SK-N-SH treated with all-trans-retinoic acid at 6 μM for 48 hours (cell line): ENCODE measurements around the gene CDK14.

ENCODE experiments used
- ATAC-seq: fragments of 200-7000 bp; cut with Tn5 transposase; 3 replicates; pipeline ENCODE4 v1.9.1; 2020; ENCODE audit warnings: mild to moderate bottlenecking, moderate library complexity
- ARNTL ChIP-seq: fragments of 450-650 bp; formaldehyde crosslinking; IDR thresholded peaks from 2 replicates; pipeline ENCODE4 v1.5.0; 2020; ENCODE audit warnings: low read depth, mild to moderate bottlenecking, moderate library complexity, borderline replicate concordance
- BACH2 ChIP-seq: fragments of 250-450 bp; sonication (Bioruptor Pico); IDR thresholded peaks from 2 replicates; pipeline ENCODE4 v1.9.0; 2021; ENCODE audit warnings: mild to moderate bottlenecking, borderline replicate concordance
- CSDC2 ChIP-seq: fragments of 250-450 bp; sonication (Bioruptor Pico); IDR thresholded peaks from 2 replicates; pipeline ENCODE4 v1.5.0; 2020; ENCODE audit warnings: mild to moderate bottlenecking, moderate library complexity
- ESRRG ChIP-seq: fragments of 250-450 bp; sonication (Bioruptor Pico); IDR thresholded peaks from 2 replicates; pipeline ENCODE4 v1.6.1; 2021; ENCODE audit warnings: mild to moderate bottlenecking
- GLIS3 ChIP-seq: fragments of 250-450 bp; sonication (Bioruptor Pico); IDR thresholded peaks from 2 replicates; pipeline ENCODE4 v1.5.0; 2020; ENCODE audit warnings: mild to moderate bottlenecking, moderate library complexity
- ISL1 ChIP-seq: fragments of 250-450 bp; sonication (Bioruptor Pico); IDR thresholded peaks from 2 replicates; pipeline ENCODE4 v2.1.2; 2022; ENCODE audit warnings: mild to moderate bottlenecking, moderate library complexity
- OSR1 ChIP-seq: fragments of 250-450 bp; sonication (Bioruptor Pico); IDR thresholded peaks from 2 replicates; pipeline ENCODE4 v1.8.0; 2022; ENCODE audit warnings: moderate library complexity, mild to moderate bottlenecking, inconsistent platforms
- PPARA ChIP-seq: fragments of 250-450 bp; sonication (Bioruptor Pico); IDR thresholded peaks from 2 replicates; pipeline ENCODE4 v1.5.0; 2020; ENCODE audit warnings: mild to moderate bottlenecking, borderline replicate concordance
- RARB ChIP-seq: fragments of 250-450 bp; sonication (Bioruptor Pico); IDR thresholded peaks from 2 replicates; pipeline ENCODE4 v1.8.0; 2021; ENCODE audit warnings: mild to moderate bottlenecking, moderate library complexity
- SNAI2 ChIP-seq: fragments of 250-450 bp; sonication (Bioruptor Pico); IDR thresholded peaks from 2 replicates; pipeline ENCODE4 v1.5.0; 2020; ENCODE audit warnings: mild to moderate bottlenecking, moderate library complexity
- TCF4 ChIP-seq: fragments of 250-450 bp; sonication (Bioruptor Pico); IDR thresholded peaks from 2 replicates; pipeline ENCODE4 v1.8.0; 2021; ENCODE audit warnings: mild to moderate bottlenecking, moderate library complexity, borderline replicate concordance
- TOX ChIP-seq: fragments of 250-450 bp; sonication (Bioruptor Pico); IDR thresholded peaks from 2 replicates; pipeline ENCODE4 v1.8.0; 2021; ENCODE audit warnings: mild to moderate bottlenecking, moderate library complexity, borderline replicate concordance
- ZC3H10 ChIP-seq: fragments of 250-450 bp; sonication (Bioruptor Pico); IDR thresholded peaks from 2 replicates; pipeline ENCODE4 v1.5.1; 2021; ENCODE audit warnings: mild to moderate bottlenecking, moderate library complexity
- ZFP30 ChIP-seq: fragments of 450-650 bp; formaldehyde crosslinking; IDR thresholded peaks from 2 replicates; pipeline ENCODE4 v1.5.0; 2022; ENCODE audit warnings: mild to moderate bottlenecking, moderate library complexity
- ZNF565 ChIP-seq: fragments of 450-650 bp; formaldehyde crosslinking; conservative IDR thresholded peaks from 2 replicates; pipeline ENCODE4 v1.5.0; 2020; ENCODE audit warnings: low read depth, mild to moderate bottlenecking, moderate library complexity
- ZNF70 ChIP-seq: fragments of 450-650 bp; formaldehyde crosslinking; IDR thresholded peaks from 2 replicates; pipeline ENCODE4 v1.5.0; 2020; ENCODE audit warnings: mild to moderate bottlenecking, moderate library complexity
- ZNF8 ChIP-seq: fragments of 450-650 bp; formaldehyde crosslinking; IDR thresholded peaks from 2 replicates; pipeline ENCODE4 v1.5.0; 2020; ENCODE audit warnings: mild to moderate bottlenecking, moderate library complexity
- TF ChIP-seq, protein P1 (sequence below): fragments of 250-450 bp; sonication (Bioruptor Pico); IDR thresholded peaks from 2 replicates; pipeline ENCODE4 v1.8.0; 2020; ENCODE audit warnings: mild to moderate bottlenecking, moderate library complexity, borderline replicate concordance
- TF ChIP-seq, protein P2 (sequence below): fragments of 250-450 bp; sonication (Bioruptor Pico); IDR thresholded peaks from 2 replicates; pipeline ENCODE4 v1.5.1; 2021; ENCODE audit warnings: mild to moderate bottlenecking, moderate library complexity
- TF ChIP-seq, protein P3 (sequence below): fragments of 250-450 bp; sonication (Bioruptor Pico); IDR thresholded peaks from 2 replicates; pipeline ENCODE4 v1.5.0; 2020; ENCODE audit warnings: mild to moderate bottlenecking, moderate library complexity
- TF ChIP-seq, protein P4 (sequence below): fragments of 250-450 bp; sonication (Bioruptor Pico); IDR thresholded peaks from 2 replicates; pipeline ENCODE4 v1.5.1; 2020; ENCODE audit warnings: low read depth, mild to moderate bottlenecking, moderate library complexity
- TF ChIP-seq, protein P5 (sequence below): fragments of 250-450 bp; sonication (Bioruptor Pico); IDR thresholded peaks from 2 replicates; pipeline ENCODE4 v1.8.0; 2021; ENCODE audit warnings: low read depth, mild to moderate bottlenecking, moderate library complexity, borderline replicate concordance

CDK14 gene

DNA sequence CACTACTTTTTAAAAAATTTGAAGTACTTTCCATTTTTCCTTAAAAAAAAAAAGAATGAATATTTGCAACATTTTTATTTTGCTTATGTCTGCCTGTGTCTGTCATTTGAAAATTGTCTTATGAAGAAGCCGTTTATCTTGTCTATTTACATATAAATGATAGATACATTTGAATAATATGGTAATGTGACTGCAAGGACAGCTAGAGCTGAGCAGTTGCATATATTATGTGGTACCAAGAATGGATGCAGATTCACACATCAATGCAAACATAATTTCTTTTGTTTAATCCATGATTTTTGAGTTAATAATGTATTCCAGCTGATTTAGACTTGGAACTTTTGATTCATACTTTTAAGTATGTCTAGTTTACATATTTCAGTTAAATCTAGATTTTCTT is 268.0 kb downstream of the CDK14 start:
- no peak for ATAC-seq
- TF ChIP-seq ZC3H10 (CRISPR knock-in tag) (no peak), ZNF70 (CRISPR knock-in tag) (no peak), GLIS3 (CRISPR knock-in tag) (no peak), TCF4 (CRISPR knock-in tag) (no peak), ARNTL (CRISPR knock-in tag) (no peak), TOX (CRISPR knock-in tag) (no peak), ZFP30 (CRISPR knock-in tag) (no peak), ISL1 (no peak), SNAI2 (CRISPR knock-in tag) (no peak), ZNF8 (no peak), RARB (CRISPR knock-in tag) (no peak), CSDC2 (CRISPR knock-in tag) (no peak), PPARA (CRISPR knock-in tag) (no peak), ESRRG (CRISPR knock-in tag) (no peak), ZNF565 (CRISPR knock-in tag) (no peak), BACH2 (CRISPR knock-in tag) (no peak)
- TF ChIP-seq, protein P1, sequence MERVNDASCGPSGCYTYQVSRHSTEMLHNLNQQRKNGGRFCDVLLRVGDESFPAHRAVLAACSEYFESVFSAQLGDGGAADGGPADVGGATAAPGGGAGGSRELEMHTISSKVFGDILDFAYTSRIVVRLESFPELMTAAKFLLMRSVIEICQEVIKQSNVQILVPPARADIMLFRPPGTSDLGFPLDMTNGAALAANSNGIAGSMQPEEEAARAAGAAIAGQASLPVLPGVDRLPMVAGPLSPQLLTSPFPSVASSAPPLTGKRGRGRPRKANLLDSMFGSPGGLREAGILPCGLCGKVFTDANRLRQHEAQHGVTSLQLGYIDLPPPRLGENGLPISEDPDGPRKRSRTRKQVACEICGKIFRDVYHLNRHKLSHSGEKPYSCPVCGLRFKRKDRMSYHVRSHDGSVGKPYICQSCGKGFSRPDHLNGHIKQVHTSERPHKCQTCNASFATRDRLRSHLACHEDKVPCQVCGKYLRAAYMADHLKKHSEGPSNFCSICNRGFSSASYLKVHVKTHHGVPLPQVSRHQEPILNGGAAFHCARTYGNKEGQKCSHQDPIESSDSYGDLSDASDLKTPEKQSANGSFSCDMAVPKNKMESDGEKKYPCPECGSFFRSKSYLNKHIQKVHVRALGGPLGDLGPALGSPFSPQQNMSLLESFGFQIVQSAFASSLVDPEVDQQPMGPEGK = no peak
- TF ChIP-seq, protein P2, sequence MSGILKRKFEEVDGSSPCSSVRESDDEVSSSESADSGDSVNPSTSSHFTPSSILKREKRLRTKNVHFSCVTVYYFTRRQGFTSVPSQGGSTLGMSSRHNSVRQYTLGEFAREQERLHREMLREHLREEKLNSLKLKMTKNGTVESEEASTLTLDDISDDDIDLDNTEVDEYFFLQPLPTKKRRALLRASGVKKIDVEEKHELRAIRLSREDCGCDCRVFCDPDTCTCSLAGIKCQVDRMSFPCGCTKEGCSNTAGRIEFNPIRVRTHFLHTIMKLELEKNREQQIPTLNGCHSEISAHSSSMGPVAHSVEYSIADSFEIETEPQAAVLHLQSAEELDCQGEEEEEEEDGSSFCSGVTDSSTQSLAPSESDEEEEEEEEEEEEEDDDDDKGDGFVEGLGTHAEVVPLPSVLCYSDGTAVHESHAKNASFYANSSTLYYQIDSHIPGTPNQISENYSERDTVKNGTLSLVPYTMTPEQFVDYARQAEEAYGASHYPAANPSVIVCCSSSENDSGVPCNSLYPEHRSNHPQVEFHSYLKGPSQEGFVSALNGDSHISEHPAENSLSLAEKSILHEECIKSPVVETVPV = no peak
- TF ChIP-seq, protein P3, sequence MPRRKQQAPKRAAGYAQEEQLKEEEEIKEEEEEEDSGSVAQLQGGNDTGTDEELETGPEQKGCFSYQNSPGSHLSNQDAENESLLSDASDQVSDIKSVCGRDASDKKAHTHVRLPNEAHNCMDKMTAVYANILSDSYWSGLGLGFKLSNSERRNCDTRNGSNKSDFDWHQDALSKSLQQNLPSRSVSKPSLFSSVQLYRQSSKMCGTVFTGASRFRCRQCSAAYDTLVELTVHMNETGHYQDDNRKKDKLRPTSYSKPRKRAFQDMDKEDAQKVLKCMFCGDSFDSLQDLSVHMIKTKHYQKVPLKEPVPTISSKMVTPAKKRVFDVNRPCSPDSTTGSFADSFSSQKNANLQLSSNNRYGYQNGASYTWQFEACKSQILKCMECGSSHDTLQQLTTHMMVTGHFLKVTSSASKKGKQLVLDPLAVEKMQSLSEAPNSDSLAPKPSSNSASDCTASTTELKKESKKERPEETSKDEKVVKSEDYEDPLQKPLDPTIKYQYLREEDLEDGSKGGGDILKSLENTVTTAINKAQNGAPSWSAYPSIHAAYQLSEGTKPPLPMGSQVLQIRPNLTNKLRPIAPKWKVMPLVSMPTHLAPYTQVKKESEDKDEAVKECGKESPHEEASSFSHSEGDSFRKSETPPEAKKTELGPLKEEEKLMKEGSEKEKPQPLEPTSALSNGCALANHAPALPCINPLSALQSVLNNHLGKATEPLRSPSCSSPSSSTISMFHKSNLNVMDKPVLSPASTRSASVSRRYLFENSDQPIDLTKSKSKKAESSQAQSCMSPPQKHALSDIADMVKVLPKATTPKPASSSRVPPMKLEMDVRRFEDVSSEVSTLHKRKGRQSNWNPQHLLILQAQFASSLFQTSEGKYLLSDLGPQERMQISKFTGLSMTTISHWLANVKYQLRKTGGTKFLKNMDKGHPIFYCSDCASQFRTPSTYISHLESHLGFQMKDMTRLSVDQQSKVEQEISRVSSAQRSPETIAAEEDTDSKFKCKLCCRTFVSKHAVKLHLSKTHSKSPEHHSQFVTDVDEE (CRISPR knock-in tag) = no peak
- TF ChIP-seq, protein P4, sequence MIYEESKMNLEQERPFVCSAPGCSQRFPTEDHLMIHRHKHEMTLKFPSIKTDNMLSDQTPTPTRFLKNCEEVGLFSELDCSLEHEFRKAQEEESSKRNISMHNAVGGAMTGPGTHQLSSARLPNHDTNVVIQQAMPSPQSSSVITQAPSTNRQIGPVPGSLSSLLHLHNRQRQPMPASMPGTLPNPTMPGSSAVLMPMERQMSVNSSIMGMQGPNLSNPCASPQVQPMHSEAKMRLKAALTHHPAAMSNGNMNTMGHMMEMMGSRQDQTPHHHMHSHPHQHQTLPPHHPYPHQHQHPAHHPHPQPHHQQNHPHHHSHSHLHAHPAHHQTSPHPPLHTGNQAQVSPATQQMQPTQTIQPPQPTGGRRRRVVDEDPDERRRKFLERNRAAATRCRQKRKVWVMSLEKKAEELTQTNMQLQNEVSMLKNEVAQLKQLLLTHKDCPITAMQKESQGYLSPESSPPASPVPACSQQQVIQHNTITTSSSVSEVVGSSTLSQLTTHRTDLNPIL = no peak

DNA sequence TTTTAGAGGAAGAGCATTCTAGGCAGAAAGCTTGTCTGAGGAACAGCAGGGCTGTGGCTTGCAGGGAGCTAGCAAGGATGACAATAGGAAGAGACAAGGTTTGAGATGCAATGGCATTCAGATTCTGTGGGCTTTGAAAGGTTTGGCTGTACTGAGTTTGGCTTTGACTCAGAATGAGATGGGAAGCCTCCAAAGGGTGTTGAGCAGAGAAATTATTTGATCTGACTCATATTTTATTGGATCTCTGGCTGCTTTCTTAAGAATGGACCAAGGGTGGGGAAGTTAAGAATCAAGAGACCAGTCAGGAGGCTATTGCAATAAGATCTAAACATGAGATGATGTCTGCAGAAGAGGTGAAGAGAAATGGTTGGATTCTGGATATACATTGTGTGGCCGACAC is 273.2 kb downstream of the CDK14 start:
- ATAC-seq = no peak
- TF ChIP-seq PPARA (CRISPR knock-in tag) (no peak), ISL1 (no peak), TOX (CRISPR knock-in tag) (no peak), SNAI2 (CRISPR knock-in tag) (no peak), ZNF8 (no peak), OSR1 (CRISPR knock-in tag) (no peak), ESRRG (CRISPR knock-in tag) (no peak), ZFP30 (CRISPR knock-in tag) (no peak), TCF4 (CRISPR knock-in tag) (no peak), BACH2 (CRISPR knock-in tag) (no peak), RARB (CRISPR knock-in tag) (no peak), ZC3H10 (CRISPR knock-in tag) (no peak), CSDC2 (CRISPR knock-in tag) (no peak), GLIS3 (CRISPR knock-in tag) (no peak), ZNF565 (CRISPR knock-in tag) (no peak), ZNF70 (CRISPR knock-in tag) (no peak)
- TF ChIP-seq, protein P1 = no peak
- TF ChIP-seq, protein P4 = no peak
- TF ChIP-seq, protein P5, sequence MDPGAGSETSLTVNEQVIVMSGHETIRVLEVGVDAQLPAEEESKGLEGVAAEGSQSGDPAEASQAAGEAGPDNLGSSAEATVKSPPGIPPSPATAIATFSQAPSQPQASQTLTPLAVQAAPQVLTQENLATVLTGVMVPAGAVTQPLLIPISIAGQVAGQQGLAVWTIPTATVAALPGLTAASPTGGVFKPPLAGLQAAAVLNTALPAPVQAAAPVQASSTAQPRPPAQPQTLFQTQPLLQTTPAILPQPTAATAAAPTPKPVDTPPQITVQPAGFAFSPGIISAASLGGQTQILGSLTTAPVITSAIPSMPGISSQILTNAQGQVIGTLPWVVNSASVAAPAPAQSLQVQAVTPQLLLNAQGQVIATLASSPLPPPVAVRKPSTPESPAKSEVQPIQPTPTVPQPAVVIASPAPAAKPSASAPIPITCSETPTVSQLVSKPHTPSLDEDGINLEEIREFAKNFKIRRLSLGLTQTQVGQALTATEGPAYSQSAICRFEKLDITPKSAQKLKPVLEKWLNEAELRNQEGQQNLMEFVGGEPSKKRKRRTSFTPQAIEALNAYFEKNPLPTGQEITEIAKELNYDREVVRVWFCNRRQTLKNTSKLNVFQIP = no peak
